GM19372 (cell line): Measurements from ENCODE around the gene CLCA4.
A peak's percentile ranks its signal among the peaks of the same experiment; 100 is the strongest.

Source experiments
- ATAC-seq: cut with Tn5 transposase; IDR thresholded peaks from one replicate; pipeline ENCODE4 v1.9.1; 2021; ENCODE audit warnings: mild to moderate bottlenecking, low read depth, moderate library complexity; ENCODE audit not compliant: unreplicated experiment

CLCA4 gene

GRCh38 chr1:86546787-86547221, at the start of gene CLCA4:
CLCA4 (plus strand) TSS chr1:86547078; CDS start chr1:86547120, 42 bp downstream.
- no peak for ATAC-seq

GRCh38 chr1:86498281-86498680, 48.6 kb upstream of the CLCA4 start:
- no peak for ATAC-seq

GRCh38 chr1:86499987-86500593, 46.8 kb upstream of the CLCA4 start:
- no peak for ATAC-seq

GRCh38 chr1:86500714-86501113, 46.2 kb upstream of the CLCA4 start:
- ATAC-seq: no peak

- ATAC-seq: peak; percentile 79
These were observed 44.7 kb upstream of the CLCA4 start for GRCh38 chr1:86502125-86502646.

GRCh38 chr1:86502721-86503405, 44.0 kb upstream of the CLCA4 start:
- ATAC-seq: peak; percentile 47

GRCh38 chr1:86503406-86504136, 43.3 kb upstream of the CLCA4 start:
- no peak for ATAC-seq

- ATAC-seq: no peak
These were observed 42.8 kb upstream of the CLCA4 start for GRCh38 chr1:86504137-86504479.

- no peak for ATAC-seq
These were observed 41.8 kb upstream of the CLCA4 start for GRCh38 chr1:86504895-86505563.

GRCh38 chr1:86505564-86505902, 41.3 kb upstream of the CLCA4 start:
- no peak for ATAC-seq

GRCh38 chr1:86507935-86508582, 38.8 kb upstream of the CLCA4 start:
- ATAC-seq: peak; percentile 55

GRCh38 chr1:86508583-86508969, 38.3 kb upstream of the CLCA4 start:
- ATAC-seq: no peak

- ATAC-seq: no peak
These were observed 31.3 kb upstream of the CLCA4 start for GRCh38 chr1:86515597-86515996.

GRCh38 chr1:86516335-86516734, 30.5 kb upstream of the CLCA4 start:
- no peak for ATAC-seq

GRCh38 chr1:86517336-86517735, 29.5 kb upstream of the CLCA4 start:
- no peak for ATAC-seq

- ATAC-seq: no peak
These were observed 25.9 kb upstream of the CLCA4 start for GRCh38 chr1:86520789-86521521.

GRCh38 chr1:86521522-86521891, 25.4 kb upstream of the CLCA4 start:
- ATAC-seq: no peak

- no peak for ATAC-seq
These were observed 24.6 kb upstream of the CLCA4 start for GRCh38 chr1:86522240-86522639.

- no peak for ATAC-seq
These were observed 23.1 kb upstream of the CLCA4 start for GRCh38 chr1:86523670-86524354.
